GDM1 (cell line): ENCODE data around the gene FOXD2.

Experiments used
- DNase-seq: peaks from one replicate; lab custom pipeline; 2025; lab: John Stamatoyannopoulos, UW

FOXD2 gene

GRCh38 chr1:47437447-47438164, at the start of gene FOXD2:
FOXD2 (plus strand) TSS chr1:47438044; CDS start chr1:47438136, 92 bp downstream.
- DNase-seq, result peak; percentile 92

- DNase-seq, result peak; percentile 37
These were observed 49.0 kb upstream of the FOXD2 start for GRCh38 chr1:47388891-47389238.

- no peak for DNase-seq
These were observed 48.1 kb upstream of the FOXD2 start for GRCh38 chr1:47389731-47390130.

GRCh38 chr1:47390843-47391242, 47.0 kb upstream of the FOXD2 start:
- DNase-seq, result no peak

- DNase-seq, result no peak
These were observed 44.7 kb upstream of the FOXD2 start for GRCh38 chr1:47393141-47393540.

- no peak for DNase-seq
These were observed 42.4 kb upstream of the FOXD2 start for GRCh38 chr1:47395433-47395832.

- DNase-seq, result no peak
These were observed 41.1 kb upstream of the FOXD2 start for GRCh38 chr1:47396671-47397196.

GRCh38 chr1:47399138-47399845, 38.6 kb upstream of the FOXD2 start:
- no peak for DNase-seq

GRCh38 chr1:47399846-47400155, 38.0 kb upstream of the FOXD2 start:
- DNase-seq, result no peak

GRCh38 chr1:47401761-47402160, 36.1 kb upstream of the FOXD2 start:
- no peak for DNase-seq

- DNase-seq, result no peak
These were observed 35.3 kb upstream of the FOXD2 start for GRCh38 chr1:47402591-47402990.

- no peak for DNase-seq
These were observed 34.4 kb upstream of the FOXD2 start for GRCh38 chr1:47403321-47403910.

- no peak for DNase-seq
These were observed 32.1 kb upstream of the FOXD2 start for GRCh38 chr1:47405697-47406096.

- no peak for DNase-seq
These were observed 30.9 kb upstream of the FOXD2 start for GRCh38 chr1:47406966-47407365.

GRCh38 chr1:47407481-47407880, 30.4 kb upstream of the FOXD2 start:
- no peak for DNase-seq

GRCh38 chr1:47409311-47410067, 28.4 kb upstream of the FOXD2 start:
- no peak for DNase-seq

- DNase-seq, result no peak
These were observed 27.8 kb upstream of the FOXD2 start for GRCh38 chr1:47410068-47410455.

GRCh38 chr1:47411436-47411835, 26.4 kb upstream of the FOXD2 start:
- no peak for DNase-seq

- DNase-seq, result no peak
These were observed 25.4 kb upstream of the FOXD2 start for GRCh38 chr1:47412437-47412836.

- no peak for DNase-seq
These were observed 22.0 kb upstream of the FOXD2 start, which contains the start of gene FOXE3 for GRCh38 chr1:47415728-47416318. FOXE3 (plus strand) TSS chr1:47416285; CDS start chr1:47416316, 31 bp downstream.

GRCh38 chr1:47416319-47417169, 21.3 kb upstream of the FOXD2 start:
- DNase-seq, result no peak
